ENCODE results near the gene COBL.

The COBL gene

GRCh38 chr7:51234139-51234538 lies 82.5 kb downstream of the COBL start:
- TF ChIP-seq POLR2AphosphoS5 (IDR thresholded peaks at IDR 0.05; ENCODE audit: low read depth, low read length) (no peak), POLR2A (IDR thresholded peaks at IDR 0.05; ENCODE audit: low read depth, low read length) (no peak), TAF1 (IDR thresholded peaks at IDR 0.05; ENCODE audit: borderline replicate concordance, low read depth, low read length) (no peak)
- DNase-seq (ENCODE audit: insufficient read length) (no peak), FAIRE-seq (no peak)

GRCh38 chr7:51233374-51233773 lies 83.2 kb downstream of the COBL start:
- no peak for DNase-seq (ENCODE audit: insufficient read length)
- TF ChIP-seq TAF1 (IDR thresholded peaks at IDR 0.05; ENCODE audit: borderline replicate concordance, low read depth, low read length) (no peak), POLR2A (IDR thresholded peaks at IDR 0.05; ENCODE audit: low read depth, low read length) (no peak), POLR2AphosphoS5 (IDR thresholded peaks at IDR 0.05; ENCODE audit: low read depth, low read length) (no peak)

GRCh38 chr7:51230723-51231122 lies 85.9 kb downstream of the COBL start:
- DNase-seq (ENCODE audit: insufficient read length) (no peak), FAIRE-seq (no peak)
- TF ChIP-seq POLR2AphosphoS5 (IDR thresholded peaks at IDR 0.05; ENCODE audit: low read depth, low read length) (no peak), POLR2A (IDR thresholded peaks at IDR 0.05; ENCODE audit: low read depth, low read length) (no peak), TAF1 (IDR thresholded peaks at IDR 0.05; ENCODE audit: borderline replicate concordance, low read depth, low read length) (no peak)

More at GRCh38 chr7:51233374-51233773, 83.2 kb downstream of the COBL start:
- no peak for FAIRE-seq

GRCh38 chr7:51230324-51230625 lies 86.3 kb downstream of the COBL start:
- FAIRE-seq (no peak), DNase-seq (ENCODE audit: insufficient read length) (no peak)
- TF ChIP-seq POLR2A (IDR thresholded peaks at IDR 0.05; ENCODE audit: low read depth, low read length) (no peak), TAF1 (IDR thresholded peaks at IDR 0.05; ENCODE audit: borderline replicate concordance, low read depth, low read length) (no peak), POLR2AphosphoS5 (IDR thresholded peaks at IDR 0.05; ENCODE audit: low read depth, low read length) (no peak)

GRCh38 chr7:51229620-51230323 lies 86.8 kb downstream of the COBL start:
- no peak for FAIRE-seq
- no peak for TF ChIP-seq POLR2A (IDR thresholded peaks at IDR 0.05; ENCODE audit: low read depth, low read length)
- TF ChIP-seq POLR2AphosphoS5 (IDR thresholded peaks at IDR 0.05; ENCODE audit: low read depth, low read length): no peak
- no peak for TF ChIP-seq TAF1 (IDR thresholded peaks at IDR 0.05; ENCODE audit: borderline replicate concordance, low read depth, low read length)
- DNase-seq (ENCODE audit: insufficient read length): no peak

- TF ChIP-seq TAF1 (IDR thresholded peaks at IDR 0.05; ENCODE audit: borderline replicate concordance, low read depth, low read length) (no peak), POLR2A (IDR thresholded peaks at IDR 0.05; ENCODE audit: low read depth, low read length) (no peak), POLR2AphosphoS5 (IDR thresholded peaks at IDR 0.05; ENCODE audit: low read depth, low read length) (no peak)
- DNase-seq (ENCODE audit: insufficient read length) (no peak), FAIRE-seq (no peak)
Observed at GRCh38 chr7:51229106-51229537, 87.5 kb downstream of the COBL start.

- no peak for TF ChIP-seq POLR2AphosphoS5 (IDR thresholded peaks at IDR 0.05; ENCODE audit: low read depth, low read length)
- TF ChIP-seq POLR2A (IDR thresholded peaks at IDR 0.05; ENCODE audit: low read depth, low read length): no peak
- TF ChIP-seq TAF1 (IDR thresholded peaks at IDR 0.05; ENCODE audit: borderline replicate concordance, low read depth, low read length): no peak
- no peak for DNase-seq (ENCODE audit: insufficient read length)
- no peak for FAIRE-seq
Observed at GRCh38 chr7:51228386-51228958, 88.1 kb downstream of the COBL start.

- FAIRE-seq (no peak), DNase-seq (ENCODE audit: insufficient read length) (no peak)
- no peak for TF ChIP-seq POLR2AphosphoS5 (IDR thresholded peaks at IDR 0.05; ENCODE audit: low read depth, low read length)
- no peak for TF ChIP-seq TAF1 (IDR thresholded peaks at IDR 0.05; ENCODE audit: borderline replicate concordance, low read depth, low read length)
- TF ChIP-seq POLR2A (IDR thresholded peaks at IDR 0.05; ENCODE audit: low read depth, low read length): no peak
Observed at GRCh38 chr7:51227861-51228260, 88.7 kb downstream of the COBL start.

GRCh38 chr7:51226916-51227535 lies 89.6 kb downstream of the COBL start:
- FAIRE-seq (no peak), DNase-seq (ENCODE audit: insufficient read length) (no peak)
- no peak for TF ChIP-seq POLR2AphosphoS5 (IDR thresholded peaks at IDR 0.05; ENCODE audit: low read depth, low read length)
- no peak for TF ChIP-seq TAF1 (IDR thresholded peaks at IDR 0.05; ENCODE audit: borderline replicate concordance, low read depth, low read length)
- TF ChIP-seq POLR2A (IDR thresholded peaks at IDR 0.05; ENCODE audit: low read depth, low read length): no peak

GRCh38 chr7:51226063-51226755 lies 90.4 kb downstream of the COBL start:
- TF ChIP-seq TAF1 (IDR thresholded peaks at IDR 0.05; ENCODE audit: borderline replicate concordance, low read depth, low read length): no peak
- TF ChIP-seq POLR2A (IDR thresholded peaks at IDR 0.05; ENCODE audit: low read depth, low read length): no peak
- TF ChIP-seq POLR2AphosphoS5 (IDR thresholded peaks at IDR 0.05; ENCODE audit: low read depth, low read length): no peak
- DNase-seq (ENCODE audit: insufficient read length): no peak
- FAIRE-seq: no peak

- DNase-seq (ENCODE audit: insufficient read length) (no peak), FAIRE-seq (no peak)
- TF ChIP-seq TAF1 (IDR thresholded peaks at IDR 0.05; ENCODE audit: borderline replicate concordance, low read depth, low read length): no peak
- no peak for TF ChIP-seq POLR2A (IDR thresholded peaks at IDR 0.05; ENCODE audit: low read depth, low read length)
- TF ChIP-seq POLR2AphosphoS5 (IDR thresholded peaks at IDR 0.05; ENCODE audit: low read depth, low read length): no peak
Observed at GRCh38 chr7:51224811-51225595, 91.6 kb downstream of the COBL start.

All from GM12892 (cell line).